Sigmoid colon (tissue), 4 donors: ENCODE data around the gene RAB6C.
"Not testable (repeated sequence)": the region's sequence is repeated elsewhere in the genome, so short reads cannot be mapped to it uniquely, and the experiment has no call there.

Experiments used
- CTCF ChIP-seq, 4 experiments: fragments of 450-650 bp in 3 of 4; fragments of 200-600 bp in 1 of 4; IDR thresholded peaks; one replicate each; pipeline ENCODE4 v1.5.1; 2016 to 2019; ENCODE audit warnings: antibody characterized with exemption in 4 of 4, mild to moderate bottlenecking in 3 of 4, moderate library complexity in 2 of 4
- EP300 ChIP-seq, 4 donors: sonication (generic); formaldehyde crosslinking; IDR thresholded peaks; one replicate each; pipeline ENCODE4 v1.6.1; 2017; ENCODE audit warnings: antibody characterized with exemption in 4 of 4
- POLR2A ChIP-seq, 2 donors: fragments of 450-650 bp; IDR thresholded peaks; one replicate each; pipeline ENCODE4 v1.6.1; 2016; ENCODE audit warnings: antibody characterized with exemption in 2 of 2, mild to moderate bottlenecking in 2 of 2, moderate library complexity in 2 of 2
- POLR2AphosphoS5 ChIP-seq, 4 donors: sonication (generic); formaldehyde crosslinking; IDR thresholded peaks; one replicate each; pipeline ENCODE4 v1.6.1; 2017; ENCODE audit warnings: antibody characterized with exemption in 4 of 4

- not testable (repeated sequence) for TF ChIP-seq CTCF, EP300, POLR2AphosphoS5, POLR2A (IDR thresholded peaks at IDR 0.05)
Measured at GRCh38 chr2:129933387-129933786, 46.1 kb upstream of the RAB6C start.
